ENCODE data around the gene TMEM125. TPM values are rescaled to one million over a fixed set of nuclear protein-coding genes. Genes with fewer than 3 reads are reported as not detected.

The TMEM125 gene
- total RNA-seq, 4 donors from 2014 or later, result 0.20 to 2.6 (median 0.21) TPM; not detected in 1

GRCh38 chr1:43246466-43247213, 23.1 kb upstream of the TMEM125 start:
- Histone ChIP-seq H3K36me3 (no peaks in the 10 kb centered on the region), H3K27ac (no peak overlapping the region), H3K27me3 (no peaks in the 10 kb centered on the region), H3K4me1 (no peaks in the 10 kb centered on the region), H3K4me3 (no peak overlapping the region), H3K9me3 (no peaks in the 10 kb centered on the region)
- no peak for DNase-seq (ENCODE audit: low spot score in 2 of 2)
- TF ChIP-seq CTCF (IDR thresholded peaks at IDR 0.05), result no peak
- no peak for TF ChIP-seq EP300 (IDR thresholded peaks at IDR 0.05)
- no peak for TF ChIP-seq POLR2A (IDR thresholded peaks at IDR 0.05)
- WGBS, 2 donors, result 91 to 97% methylated on average over 4 of the region's 4 CpGs

- WGBS, 2 donors, result 84 to 95% methylated on average over 6 of the region's 6 CpGs
- no peaks in the 10 kb centered on the region for H3K9me3 ChIP-seq
- H3K27me3 ChIP-seq, result no peaks in the 10 kb centered on the region
- TF ChIP-seq CTCF (IDR thresholded peaks at IDR 0.05) (no peak), EP300 (IDR thresholded peaks at IDR 0.05) (no peak), POLR2A (IDR thresholded peaks at IDR 0.05) (no peak)
- DNase-seq (ENCODE audit: low spot score in 2 of 2), result no peak
- H3K36me3 ChIP-seq, result no peaks in the 10 kb centered on the region
- H3K4me1 ChIP-seq, result no peaks in the 10 kb centered on the region
- H3K27ac ChIP-seq, result no peak overlapping the region
- no peak overlapping the region for H3K4me3 ChIP-seq
Observed at GRCh38 chr1:43247256-43247921, 22.4 kb upstream of the TMEM125 start.

- Histone ChIP-seq H3K4me3 (no peak overlapping the region), H3K4me1 (no peaks in the 10 kb centered on the region), H3K9me3 (no peaks in the 10 kb centered on the region), H3K36me3 (no peaks in the 10 kb centered on the region), H3K27ac (no peak overlapping the region), H3K27me3 (no peaks in the 10 kb centered on the region)
- DNase-seq (ENCODE audit: low spot score in 2 of 2), result no peak
- 54 to 61% methylated on average over 3 of the region's 3 CpGs for WGBS, 2 donors
- no peak for TF ChIP-seq CTCF (IDR thresholded peaks at IDR 0.05)
Observed at GRCh38 chr1:43250351-43250761, 19.4 kb upstream of the TMEM125 start.

- 84 to 92% methylated on average over 5 of the region's 5 CpGs for WGBS, 2 donors
- H3K4me1 ChIP-seq, result no peaks in the 10 kb centered on the region
- H3K27ac ChIP-seq, result no peak overlapping the region
- no peaks in the 10 kb centered on the region for H3K36me3 ChIP-seq
- no peak for TF ChIP-seq CTCF (IDR thresholded peaks at IDR 0.05)
- no peak for TF ChIP-seq EP300 (IDR thresholded peaks at IDR 0.05)
- no peak for TF ChIP-seq POLR2A (IDR thresholded peaks at IDR 0.05)
- DNase-seq (ENCODE audit: low spot score in 2 of 2), result no peak
- H3K4me3 ChIP-seq, result no peak overlapping the region
- no peaks in the 10 kb centered on the region for H3K27me3 ChIP-seq
- H3K9me3 ChIP-seq, result no peaks in the 10 kb centered on the region
Observed at GRCh38 chr1:43251024-43251423, 18.8 kb upstream of the TMEM125 start.

GRCh38 chr1:43252225-43252624, 17.6 kb upstream of the TMEM125 start:
- Histone ChIP-seq H3K27ac (no peak overlapping the region), H3K4me1 (no peaks in the 10 kb centered on the region), H3K27me3 (no peaks in the 10 kb centered on the region), H3K4me3 (no peak overlapping the region), H3K9me3 (no peaks in the 10 kb centered on the region), H3K36me3 (no peaks in the 10 kb centered on the region)
- 92 to 95% methylated on average over 1 of the region's 1 CpG for WGBS, 2 donors
- no peak for DNase-seq (ENCODE audit: low spot score in 2 of 2)
- TF ChIP-seq POLR2A (IDR thresholded peaks at IDR 0.05), result no peak
- TF ChIP-seq CTCF (IDR thresholded peaks at IDR 0.05), result no peak
- TF ChIP-seq EP300 (IDR thresholded peaks at IDR 0.05), result no peak

All from tibial nerve (tissue), 4 donors.